Measurements from ENCODE around the gene PSMC5. TPM values are rescaled to one million over a fixed set of nuclear protein-coding genes. Genes with fewer than 3 reads are reported as not detected.

Gene PSMC5
- total and polyA plus RNA-seq, 9 of the 15 experiments (the other 6 are each of a cell fraction or from before 2014, with no cell fraction given), result 89.2 to 393 (median 161) TPM

GRCh38 chr17:63833026-63833740 is 6.0 kb downstream of the PSMC5 start:
- FAIRE-seq (no peak), DNase-seq (ENCODE audit: extremely low read depth in 1 of 4, low spot score in 3 of 4) (no peak), ATAC-seq (no peak)
- no peaks in the 10 kb centered on the region for H3K9me1 ChIP-seq (ENCODE audit: control insufficient read depth, insufficient read depth, low read length)
- no peak overlapping the region for H3K4me3 ChIP-seq
- WGBS (ENCODE audit: insufficient coverage, low coverage, missing lambda C conversion rate), result 90% methylated on average over 14 of the region's 14 CpGs
- H3K36me3 ChIP-seq (ENCODE audit: control insufficient read depth, insufficient read depth, low read length), result peaks cover 97% of the 10 kb centered on the region
- no TSS peak for BruUV-seq (replicated peaks)
- H3K27me3 ChIP-seq (ENCODE audit: control insufficient read depth in 2 of 2, insufficient read depth in 2 of 2, low read length in 2 of 2), result no peaks in the 10 kb centered on the region
- H3K9me3 ChIP-seq (replicated peaks; ENCODE audit: control insufficient read depth, insufficient read depth, low read depth, low read length), result no peaks in the 10 kb centered on the region
- peaks cover 11 to 15% of the 10 kb centered on the region in 2 experiments; a peak in 4 of 5 replicates for H3K4me1 ChIP-seq (replicated peaks in 1 of 2; ENCODE audit: control insufficient read depth in 2 of 2, insufficient read depth in 2 of 2, low read length in 2 of 2)
- intact Hi-C loops (cut with micrococcal nuclease) (loop anchor here (10.0 kb wide), 1 partner anchor 138 kb away; no protein-coding TSS in a partner anchor), in situ Hi-C loops (cut with MboI) (loop anchor here (25.0 kb wide), 1 partner anchor 396 kb away; the partner anchor contains the start of gene CYB561)
- no peak overlapping the region for H3K27ac ChIP-seq (ENCODE audit: extremely low read depth, low read depth, low read length)
- peaks cover 32% of the 10 kb centered on the region for H3K79me2 ChIP-seq (ENCODE audit: control insufficient read depth, insufficient read depth, low read length)
- no peaks in the 10 kb centered on the region for H4K20me1 ChIP-seq (replicated peaks; ENCODE audit: control insufficient read depth, insufficient read depth, low read length)
- CTCF ChIA-PET (ENCODE audit: low intra/inter-chr PET ratio), result interaction anchor here (2.4 kb wide), 1 partner anchor 408 kb away, joined by 7 read pairs; no protein-coding TSS in a partner anchor
- no peak for TF ChIP-seq ARID4B (CRISPR knock-in tag; IDR thresholded peaks at IDR 0.05)
- TF ChIP-seq POLR2A (conservative IDR thresholded peaks at IDR 0.05), result 0 out of 2 replicates have a peak, but pooled peaks have one; percentile 29
- TF ChIP-seq POLR2AphosphoS5 (IDR thresholded peaks at IDR 0.05; ENCODE audit: control insufficient read depth, insufficient read depth, low read depth, low read length), result peak; percentile 17; the same call in 1 of the 2 replicates
- H3K9ac ChIP-seq (ENCODE audit: insufficient read depth in 1 of 2, low read depth in 2 of 2, low read length in 2 of 2), result 0 out of 4 replicates have a peak overlapping the region, but pooled peaks of 1 of the 2 experiments have one; percentile 40
- no peak overlapping the region for H2AFZ ChIP-seq (ENCODE audit: low read depth, low read length)
- POLR2A ChIA-PET, result interaction anchor here (0.9 to 1.3 kb wide), 6 partner anchors 9 to 59 kb away, joined by 3 to 8 read pairs (median 5); partner anchors contain the start of genes DDX42 and SMARCD2
- H3K4me2 ChIP-seq (ENCODE audit: insufficient read depth, low read length), result no peak overlapping the region

All from K562 (cell line).